ENCODE results near the gene LAIR2.
"Not testable (repeated sequence)": the region's sequence is repeated elsewhere in the genome, so short reads cannot be mapped to it uniquely, and the experiment has no call there.

LAIR2 gene

GRCh38 chr19:54484451-54484850 is 18.2 kb upstream of the LAIR2 start:
- DNase-seq (ENCODE audit: low read depth): no peak
- no peak for TF ChIP-seq CTCF (conservative IDR thresholded peaks at IDR 0.05; ENCODE audit: low read length)
- no peak overlapping the region for H3K4me3 ChIP-seq (ENCODE audit: low read length)

- TF ChIP-seq CTCF (conservative IDR thresholded peaks at IDR 0.05; ENCODE audit: low read length): no peak
- DNase-seq (ENCODE audit: low read depth): no peak
- H3K4me3 ChIP-seq (ENCODE audit: low read length): no peak overlapping the region
These were observed 16.8 kb upstream of the LAIR2 start for GRCh38 chr19:54485851-54486250.

GRCh38 chr19:54489341-54489740 is 13.3 kb upstream of the LAIR2 start:
- DNase-seq (ENCODE audit: low read depth): no peak
- no peak for TF ChIP-seq CTCF (conservative IDR thresholded peaks at IDR 0.05; ENCODE audit: low read length)
- no peak overlapping the region for H3K4me3 ChIP-seq (ENCODE audit: low read length)

- no peak overlapping the region for H3K4me3 ChIP-seq (ENCODE audit: low read length)
- TF ChIP-seq CTCF (conservative IDR thresholded peaks at IDR 0.05; ENCODE audit: low read length): no peak
- no peak for DNase-seq (ENCODE audit: low read depth)
These were observed 12.9 kb upstream of the LAIR2 start for GRCh38 chr19:54489766-54490165.

GRCh38 chr19:54492568-54492967 is 10.1 kb upstream of the LAIR2 start:
- no peak for DNase-seq (ENCODE audit: low read depth)
- no peak for TF ChIP-seq CTCF (conservative IDR thresholded peaks at IDR 0.05; ENCODE audit: low read length)
- H3K4me3 ChIP-seq (ENCODE audit: low read length): no peak overlapping the region

- DNase-seq (ENCODE audit: low read depth); H3K4me3 ChIP-seq (ENCODE audit: low read length): not testable (repeated sequence)
These were observed 9.6 kb upstream of the LAIR2 start for GRCh38 chr19:54493056-54493455.

GRCh38 chr19:54493967-54494585 is 8.6 kb upstream of the LAIR2 start:
- TF ChIP-seq CTCF (conservative IDR thresholded peaks at IDR 0.05; ENCODE audit: low read length): no peak
- DNase-seq (ENCODE audit: low read depth): no peak
- H3K4me3 ChIP-seq (ENCODE audit: low read length): no peak overlapping the region

GRCh38 chr19:54495284-54495683 is 7.3 kb upstream of the LAIR2 start:
- not testable (repeated sequence) for DNase-seq (ENCODE audit: low read depth); H3K4me3 ChIP-seq (ENCODE audit: low read length)

- DNase-seq (ENCODE audit: low read depth); H3K4me3 ChIP-seq (ENCODE audit: low read length): not testable (repeated sequence)
These were observed 4.7 kb upstream of the LAIR2 start for GRCh38 chr19:54497747-54498450.

- not testable (repeated sequence) for H3K4me3 ChIP-seq (ENCODE audit: low read length); DNase-seq (ENCODE audit: low read depth)
These were observed 4.2 kb upstream of the LAIR2 start for GRCh38 chr19:54498451-54498772.

GRCh38 chr19:54505542-54505941 is 2.9 kb downstream of the LAIR2 start:
- DNase-seq (ENCODE audit: low read depth); H3K4me3 ChIP-seq (ENCODE audit: low read length): not testable (repeated sequence)

Data from AG10803 (cell line).